ENCODE measurements around the gene TMEM14B. TPM values are rescaled to one million over a fixed set of nuclear protein-coding genes. Genes with fewer than 3 reads are reported as not detected.
"Not testable (repeated sequence)": the region's sequence is repeated elsewhere in the genome, so short reads cannot be mapped to it uniquely, and the experiment has no call there.

Gene TMEM14B
- polyA plus RNA-seq, 1 experiment, result 52.4 TPM

DNA sequence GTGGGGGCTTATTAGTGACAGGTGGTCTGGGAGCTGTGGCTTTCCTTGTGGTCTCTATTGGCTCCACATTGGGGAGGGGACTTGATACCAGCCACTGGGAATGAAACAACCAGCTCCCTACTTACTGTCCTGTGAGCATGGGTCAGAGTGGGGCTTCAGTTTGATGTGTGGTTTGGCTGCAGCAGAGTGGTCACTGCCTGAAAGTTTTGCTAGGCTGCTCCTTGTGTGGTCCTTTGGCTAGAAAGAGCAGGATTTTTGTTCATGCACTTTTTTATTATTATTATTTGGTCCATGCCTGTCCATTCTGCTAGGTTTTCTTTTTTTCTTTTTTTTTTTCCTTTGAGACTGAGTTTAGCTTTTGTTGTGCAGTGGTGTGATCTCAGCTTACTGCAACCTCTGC lies 7.5 kb upstream of the TMEM14B start:
- ChIA-PET CTCF (no interaction called here), POLR2A (no interaction called here)
- DNase-seq (ENCODE audit: low read depth), result no peak

GRCh38 chr6:10741643-10742042 lies 6.0 kb upstream of the TMEM14B start:
- DNase-seq (ENCODE audit: low read depth); H3K36me3 ChIP-seq (ENCODE audit: control insufficient read depth, insufficient read depth, low read length); H3K4me3 ChIP-seq (ENCODE audit: low read depth, low read length); H3K27me3 ChIP-seq (ENCODE audit: control insufficient read depth, insufficient read depth, low read length); POLR2A ChIA-PET: not testable (repeated sequence)
- CTCF ChIA-PET, result interaction anchor here (0.7 kb wide), 1 partner anchor 306 kb away, joined by 3 read pairs; no protein-coding TSS in a partner anchor

More for the DNA sequence above, 7.5 kb upstream of the TMEM14B start:
- TF ChIP-seq CTCF (IDR thresholded peaks at IDR 0.05; ENCODE audit: insufficient read depth, low read depth, low read length), result no peak
- Histone ChIP-seq H3K27me3 (ENCODE audit: control insufficient read depth, insufficient read depth, low read length) (no peaks in the 10 kb centered on the region), H3K36me3 (ENCODE audit: control insufficient read depth, insufficient read depth, low read length) (no peaks in the 10 kb centered on the region), H3K4me3 (ENCODE audit: low read depth, low read length) (no peak overlapping the region)

- H3K27me3 ChIP-seq (ENCODE audit: control insufficient read depth, insufficient read depth, low read length), result no peaks in the 10 kb centered on the region
- ChIA-PET CTCF (interaction anchor here (0.8 to 1.5 kb wide), 2 partner anchors 12 to 21 kb away, joined by 3 to 4 read pairs; no protein-coding TSS in a partner anchor), POLR2A (no interaction called here)
- DNase-seq (ENCODE audit: low read depth), result no peak
- H3K36me3 ChIP-seq (ENCODE audit: control insufficient read depth, insufficient read depth, low read length), result no peaks in the 10 kb centered on the region
- H3K4me3 ChIP-seq (ENCODE audit: low read depth, low read length), result no peak overlapping the region
- no peak for TF ChIP-seq CTCF (IDR thresholded peaks at IDR 0.05; ENCODE audit: insufficient read depth, low read depth, low read length)
Observed at GRCh38 chr6:10742251-10742650, 5.4 kb upstream of the TMEM14B start.

DNA sequence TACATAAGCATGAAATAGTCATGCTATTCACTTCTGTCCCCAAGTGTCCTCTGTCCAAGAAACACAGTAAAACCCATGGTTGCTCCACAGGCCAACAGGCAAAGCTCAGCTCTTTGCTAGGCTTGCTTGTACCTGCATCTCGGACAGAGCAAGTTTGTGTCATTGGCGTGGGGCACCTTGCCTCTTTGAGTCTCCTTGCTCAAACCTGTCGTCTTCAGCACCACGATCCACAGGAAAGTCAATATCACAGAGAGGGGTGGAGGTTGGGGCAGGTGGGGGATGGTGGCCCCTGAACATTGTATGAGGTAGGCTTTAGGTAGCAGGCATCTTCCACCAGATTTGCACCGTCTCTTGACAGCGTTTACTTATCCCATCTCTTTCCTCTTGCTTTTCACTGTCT lies 4.1 kb upstream of the TMEM14B start:
- H3K4me3 ChIP-seq (ENCODE audit: low read depth, low read length), result no peak overlapping the region
- DNase-seq (ENCODE audit: low read depth), result no peak
- TF ChIP-seq CTCF (IDR thresholded peaks at IDR 0.05; ENCODE audit: insufficient read depth, low read depth, low read length), result no peak
- ChIA-PET CTCF (interaction anchor here (1.0 to 1.5 kb wide), 2 partner anchors 13 to 16 kb away, joined by 3 to 4 read pairs; no protein-coding TSS in a partner anchor), POLR2A (no interaction called here)
- H3K36me3 ChIP-seq (ENCODE audit: control insufficient read depth, insufficient read depth, low read length), result no peaks in the 10 kb centered on the region
- H3K27me3 ChIP-seq (ENCODE audit: control insufficient read depth, insufficient read depth, low read length), result no peaks in the 10 kb centered on the region

DNA sequence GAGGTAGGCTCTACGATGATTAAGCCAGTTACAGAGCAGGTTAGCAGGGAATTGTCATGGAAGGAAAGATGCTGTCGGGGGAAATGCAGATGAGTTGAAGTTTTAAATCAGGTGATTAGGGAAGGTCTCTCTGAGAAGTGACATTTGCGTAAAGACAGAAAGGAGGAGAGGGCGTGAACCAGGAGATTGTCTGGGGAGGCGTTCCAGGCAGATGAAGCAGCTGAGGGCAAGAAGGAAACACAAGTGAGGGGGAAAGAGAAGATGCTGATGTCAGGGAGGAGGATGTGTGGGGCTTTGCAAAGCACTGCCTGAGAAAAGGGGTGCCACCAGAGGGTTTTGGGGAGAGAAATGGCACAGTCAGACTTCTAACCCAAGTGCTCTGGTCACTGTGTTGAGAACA lies 2.5 kb upstream of the TMEM14B start:
- ChIA-PET POLR2A (no interaction called here), CTCF (no interaction called here)
- no peak for TF ChIP-seq CTCF (IDR thresholded peaks at IDR 0.05; ENCODE audit: insufficient read depth, low read depth, low read length)
- H3K4me3 ChIP-seq (ENCODE audit: low read depth, low read length), result no peak overlapping the region
- no peaks in the 10 kb centered on the region for H3K27me3 ChIP-seq (ENCODE audit: control insufficient read depth, insufficient read depth, low read length)
- DNase-seq (ENCODE audit: low read depth), result no peak
- 0 out of 2 replicates have a peak, but pooled peaks cover 3% of the 10 kb centered on the region for H3K36me3 ChIP-seq (ENCODE audit: control insufficient read depth, insufficient read depth, low read length)

DNA sequence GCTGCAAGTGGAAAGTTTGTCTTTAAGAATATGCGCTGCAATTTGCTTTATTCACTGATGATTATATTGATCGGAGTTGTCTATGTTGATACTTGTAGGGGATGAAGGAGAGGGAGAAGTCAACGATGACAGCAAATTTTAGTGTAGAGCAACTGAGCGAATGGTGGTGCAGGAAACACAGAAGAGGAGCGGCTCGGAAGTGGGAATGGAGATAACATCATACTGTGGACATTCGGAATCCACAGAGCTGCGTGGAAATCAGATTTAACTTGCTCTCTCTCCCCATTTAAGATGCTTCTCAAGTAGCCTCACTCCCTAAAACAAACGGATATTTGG lies 722 bp upstream of the TMEM14B start:
- TF ChIP-seq CTCF (IDR thresholded peaks at IDR 0.05; ENCODE audit: insufficient read depth, low read depth, low read length), result no peak
- Histone ChIP-seq H3K27me3 (ENCODE audit: control insufficient read depth, insufficient read depth, low read length) (no peaks in the 10 kb centered on the region), H3K4me3 (ENCODE audit: low read depth, low read length) (peak overlapping the region; percentile 74), H3K36me3 (ENCODE audit: control insufficient read depth, insufficient read depth, low read length) (peaks cover 7% of the 10 kb centered on the region)
- CTCF ChIA-PET, result interaction anchor here (1.2 kb wide), 2 partner anchors 19 to 24 kb away, joined by 3 read pairs; partner anchors contain the start of gene TMEM14C
- DNase-seq (ENCODE audit: low read depth), result no peak
- POLR2A ChIA-PET, result interaction anchor here (0.6 kb wide), 1 partner anchor 1118 kb away, joined by 3 read pairs; no protein-coding TSS in a partner anchor

Measured in BJ (cell line).